Measurements from ENCODE around the gene STARD7. TPM values are rescaled to one million over a fixed set of nuclear protein-coding genes. Genes with fewer than 3 reads are reported as not detected.

Gene STARD7
- total and polyA plus RNA-seq, 2 donors (not counting 3 experiments of a cell fraction or from before 2014, with no cell fraction given), result 61.2 to 132 TPM

GRCh38 chr2:96238266-96238665 is 29.6 kb upstream of the STARD7 start:
- ChIA-PET POLR2A (no interaction called here), CTCF (interaction anchor here (1.2 kb wide), 1 partner anchor 121 kb away, joined by 3 read pairs; no protein-coding TSS in a partner anchor)
- no TSS peak for BruUV-seq (replicated peaks)
- no peaks in the 10 kb centered on the region for H3K27me3 ChIP-seq (ENCODE audit: control insufficient read depth in 2 of 2, insufficient read depth in 2 of 2, low read length in 2 of 2)
- H3K9me1 ChIP-seq (replicated peaks; ENCODE audit: control insufficient read depth, extremely low read depth, insufficient read depth, low read length), result no peaks in the 10 kb centered on the region
- H3K79me2 ChIP-seq (ENCODE audit: control insufficient read depth, insufficient read depth, low read length), result no peaks in the 10 kb centered on the region
- no peaks in the 10 kb centered on the region for H4K20me1 ChIP-seq (replicated peaks; ENCODE audit: control insufficient read depth, extremely low read depth, insufficient read depth, low read length)
- dilution Hi-C loops (cut with MboI; ENCODE audit: extremely low pct_ligation_motif_present, low sequenced_read_pairs) (no loop called here), intact Hi-C loops (cut with micrococcal nuclease) (no loop called here)
- FAIRE-seq, result no peak
- no peak overlapping the region for H3K9ac ChIP-seq (replicated peaks; ENCODE audit: extremely low read depth, insufficient read depth, low read length)
- no peak overlapping the region for H3K27ac ChIP-seq (ENCODE audit: insufficient read depth, low read depth, low read length)
- H2AFZ ChIP-seq (ENCODE audit: low read depth, low read length), result no peak overlapping the region
- H3K4me1 ChIP-seq (ENCODE audit: control insufficient read depth, extremely low read depth, insufficient read depth, low read length), result peaks cover 13% of the 10 kb centered on the region
- H3K4me2 ChIP-seq (ENCODE audit: insufficient read depth, low read length), result no peak overlapping the region
- no peaks in the 10 kb centered on the region for H3K9me3 ChIP-seq (replicated peaks; ENCODE audit: control insufficient read depth, insufficient read depth, low read length)
- H3K36me3 ChIP-seq (ENCODE audit: control insufficient read depth in 2 of 2, extremely low read depth in 1 of 2, insufficient read depth in 2 of 2, low read length in 2 of 2), result no peaks in the 10 kb centered on the region
- TF ChIP-seq GATA2 (IDR thresholded peaks at IDR 0.05; ENCODE audit: insufficient read depth, insufficient read length, low read depth, low read length) (no peak), JUN (IDR thresholded peaks at IDR 0.05; ENCODE audit: borderline replicate concordance, insufficient read depth, insufficient read length, low read depth) (no peak), CTCF (IDR thresholded peaks at IDR 0.05; ENCODE audit: extremely low read depth in 1 of 2, insufficient read depth in 1 of 2, low read depth in 1 of 2, low read length in 2 of 2) (no peak), EZH2 (IDR thresholded peaks at IDR 0.05; ENCODE audit: borderline replicate concordance, low read depth, low read length, severe bottlenecking) (no peak), MYC (IDR thresholded peaks at IDR 0.05; ENCODE audit: low read depth, low read length) (no peak), POLR2A (IDR thresholded peaks at IDR 0.05; ENCODE audit: low read depth, low read length) (no peak), POLR2AphosphoS5 (IDR thresholded peaks at IDR 0.05; ENCODE audit: insufficient read depth, low read depth, low read length) (no peak), MAX (IDR thresholded peaks at IDR 0.05; ENCODE audit: insufficient read depth, insufficient read length) (no peak), FOS (IDR thresholded peaks at IDR 0.05; ENCODE audit: borderline replicate concordance, insufficient read depth, low read length) (no peak)
- H3K4me3 ChIP-seq (replicated peaks in 1 of 3; ENCODE audit: insufficient read depth in 1 of 3, low read depth in 1 of 3, low read length in 3 of 3), result no peak overlapping the region
- DNase-seq (ENCODE audit: low read depth, low spot score), result no peak
